K562 (cell line): ENCODE results near the gene SUSD3. TPM values are rescaled to one million over a fixed set of nuclear protein-coding genes. Genes with fewer than 3 reads are reported as not detected.

ENCODE experiments used
- BHLHE40 ChIP-seq: IDR thresholded peaks from 2 replicates; pipeline ENCODE4 v1.6.1; 2011; ENCODE audit warnings: low read length, improper control_type of control experiment
- CBX1 ChIP-seq: sonication (generic); IDR thresholded peaks from 2 replicates; pipeline ENCODE4 v1.6.1; 2016; ENCODE audit warnings: antibody characterized with exemption, low read depth, mild to moderate bottlenecking
- CTBP1 ChIP-seq: fragments of 450-650 bp; IDR thresholded peaks from 2 replicates; pipeline ENCODE4 v1.6.1; 2016; ENCODE audit warnings: borderline replicate concordance
- DACH1 ChIP-seq: fragments of 450-650 bp; IDR thresholded peaks from 2 replicates; pipeline ENCODE4 v1.6.1; 2018; ENCODE audit not compliant: partially characterized antibody
- ESRRA ChIP-seq: fragments of 450-650 bp; IDR thresholded peaks from 2 replicates; pipeline ENCODE4 v1.6.1; 2014; ENCODE audit warnings: low read depth, mild to moderate bottlenecking, moderate library complexity, borderline replicate concordance
- HDAC1 ChIP-seq, 2 experiments: fragments of 450-650 bp; IDR thresholded peaks; 2 replicates each; pipeline ENCODE4 v1.6.1; 2016 to 2017; ENCODE audit warnings: inconsistent platforms in 1 of 2, mild to moderate bottlenecking in 1 of 2, moderate library complexity in 1 of 2
- NELFE ChIP-seq: IDR thresholded peaks from 2 replicates; pipeline ENCODE4 v1.6.1; 2011; ENCODE audit warnings: mild to moderate bottlenecking; ENCODE audit not compliant: insufficient read depth, insufficient read length
- NFIC ChIP-seq: fragments of 450-650 bp; IDR thresholded peaks from 2 replicates; pipeline ENCODE4 v1.6.1; 2017; ENCODE audit warnings: mild to moderate bottlenecking, inconsistent platforms
- POLR2AphosphoS2 ChIP-seq: IDR thresholded peaks from 2 replicates; pipeline ENCODE4 v1.6.1; 2012; ENCODE audit warnings: low read length, improper control_type of control experiment
- RBM25 ChIP-seq: fragments of 200-400 bp; formaldehyde crosslinking; IDR thresholded peaks from 2 replicates; pipeline ENCODE4 v1.6.1; 2018; ENCODE audit warnings: low read length, low read depth, moderate library complexity; ENCODE audit not compliant: severe bottlenecking
- RBM34 ChIP-seq: fragments of 200-400 bp; formaldehyde crosslinking; IDR thresholded peaks from 2 replicates; pipeline ENCODE4 v1.6.1; 2018; ENCODE audit warnings: low read length, borderline replicate concordance; ENCODE audit not compliant: insufficient read depth
- TAF1 ChIP-seq: IDR thresholded peaks from 2 replicates; pipeline ENCODE4 v1.6.1; 2011; ENCODE audit warnings: mild to moderate bottlenecking, low read length, moderate library complexity; ENCODE audit not compliant: insufficient read depth, control insufficient read depth, severe bottlenecking; ENCODE audit errors: extremely low read depth
- TCF3 ChIP-seq: sonication (generic); formaldehyde crosslinking; IDR thresholded peaks from 2 replicates; pipeline ENCODE4 v1.4.0; 2020; ENCODE audit warnings: mild to moderate bottlenecking, missing genetic modification reagents
- ZBTB7A ChIP-seq: IDR thresholded peaks from 2 replicates; pipeline ENCODE4 v1.6.1; 2011; ENCODE audit warnings: low read depth, mild to moderate bottlenecking, low read length, moderate library complexity, borderline replicate concordance; ENCODE audit not compliant: control insufficient read depth
- ZNF121 ChIP-seq: sonication (generic); formaldehyde crosslinking; conservative IDR thresholded peaks from 2 replicates; pipeline ENCODE4 v1.8.0; 2022; ENCODE audit warnings: missing genetic modification reagents
- ZNF165 ChIP-seq: fragments of 250-450 bp; sonication (Bioruptor Pico); IDR thresholded peaks from 2 replicates; pipeline ENCODE4 v1.4.0; 2020; ENCODE audit warnings: borderline replicate concordance
- ZNF695 ChIP-seq: fragments of 450-650 bp; formaldehyde crosslinking; IDR thresholded peaks from 2 replicates; pipeline ENCODE4 v1.4.0; 2020; ENCODE audit warnings: mild to moderate bottlenecking, moderate library complexity
- ZNF76 ChIP-seq: fragments of 250-450 bp; sonication (Bioruptor Pico); IDR thresholded peaks from 2 replicates; pipeline ENCODE4 v1.4.0; 2020; ENCODE audit warnings: mild to moderate bottlenecking, moderate library complexity, borderline replicate concordance
- ZNF785 ChIP-seq: fragments of 250-450 bp; sonication (Bioruptor Pico); IDR thresholded peaks from 2 replicates; pipeline ENCODE4 v1.4.0; 2020; ENCODE audit warnings: mild to moderate bottlenecking
- polyA plus RNA-seq, 8 experiments: library from polyadenylated mRNA; depleted of rRNA in 4 of 8; stranded (reverse) in 5 of 8; unstranded in 3 of 8; fragments of >200 nt; fragmentation: Nextera tagmentation in 2 of 8; fragmentation: Illumina TruSeq in 1 of 8; extraction: Ambion mirVana in 2 of 8; extraction: Trizol in 1 of 8; gene quantifications; 2 replicates each; pipeline versions ENCODE4 v1.2.1 to v1.2.3, GENCODE V29; 2011 to 2014; ENCODE audit warnings: inconsistent platforms in 1 of 8, missing spikeins in 1 of 8
- total RNA-seq, 7 experiments: library from RNA; depleted of rRNA in 6 of 7; stranded (reverse); fragments of >200 nt in 6 of 7; fragmentation: Illumina TruSeq in 2 of 7; extraction: Trizol in 2 of 7; gene quantifications; 2 replicates each; pipeline versions ENCODE4 v1.2.1 to v1.2.3, GENCODE V29; 2011 to 2021; ENCODE audit warnings: low replicate concordance in 1 of 7
- TF ChIP-seq, protein P1 (sequence below): fragments of 250-450 bp; sonication (Bioruptor Pico); IDR thresholded peaks from 2 replicates; pipeline ENCODE4 v1.6.1; 2021; ENCODE audit warnings: mild to moderate bottlenecking
- TF ChIP-seq, protein P2 (sequence below): fragments of 250-450 bp; sonication (Bioruptor Pico); IDR thresholded peaks from 2 replicates; pipeline ENCODE4 v1.4.0; 2020; ENCODE audit warnings: mild to moderate bottlenecking
- TF ChIP-seq, protein P3 (sequence below): fragments of 450-650 bp; IDR thresholded peaks from 2 replicates; pipeline ENCODE4 v1.6.1; 2018; ENCODE audit not compliant: partially characterized antibody
- TF ChIP-seq, protein P4 (sequence below): fragments of 250-450 bp; sonication (Bioruptor Pico); IDR thresholded peaks from 2 replicates; pipeline ENCODE4 v1.8.0; 2022; ENCODE audit warnings: inconsistent platforms, mild to moderate bottlenecking, moderate library complexity, borderline replicate concordance

The SUSD3 gene
- total and polyA plus RNA-seq, 9 of the 15 experiments (the other 6 are each of a cell fraction or from before 2014, with no cell fraction given): 1.3 to 21.7 (median 11.4) TPM

DNA sequence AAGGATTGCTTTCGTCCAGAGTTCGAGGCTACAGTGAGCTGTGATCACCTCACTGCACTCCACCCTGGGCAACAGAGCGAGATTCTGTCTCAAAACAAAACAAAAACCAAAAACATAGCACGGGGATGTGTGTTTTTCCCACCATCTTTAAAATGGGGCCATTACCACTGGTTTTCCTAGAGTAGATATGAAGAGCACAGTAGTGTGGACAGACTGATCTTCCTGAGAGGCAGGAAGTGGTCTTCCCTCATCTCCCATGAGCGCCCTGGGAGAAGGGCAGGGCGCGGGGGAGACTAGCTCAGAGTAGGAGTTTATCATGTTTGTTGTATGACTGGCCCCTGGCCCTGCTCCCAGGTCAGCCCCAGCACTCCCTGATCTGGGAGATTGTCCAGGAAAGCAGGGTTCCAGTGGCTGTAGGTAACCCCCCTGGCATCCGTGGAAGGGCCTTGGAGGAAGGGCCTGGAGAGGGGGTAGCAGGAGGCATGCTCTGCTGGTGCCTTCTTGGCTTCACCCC, 2.3 kb downstream of the SUSD3 start (continued):
- TF ChIP-seq, protein P1, sequence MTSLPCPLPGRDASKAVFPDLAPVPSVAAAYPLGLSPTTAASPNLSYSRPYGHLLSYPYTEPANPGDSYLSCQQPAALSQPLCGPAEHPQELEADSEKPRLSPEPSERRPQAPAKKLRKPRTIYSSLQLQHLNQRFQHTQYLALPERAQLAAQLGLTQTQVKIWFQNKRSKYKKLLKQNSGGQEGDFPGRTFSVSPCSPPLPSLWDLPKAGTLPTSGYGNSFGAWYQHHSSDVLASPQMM: no peak
- TF ChIP-seq ZNF76 (CRISPR knock-in tag): no peak
- TF ChIP-seq, protein P2, sequence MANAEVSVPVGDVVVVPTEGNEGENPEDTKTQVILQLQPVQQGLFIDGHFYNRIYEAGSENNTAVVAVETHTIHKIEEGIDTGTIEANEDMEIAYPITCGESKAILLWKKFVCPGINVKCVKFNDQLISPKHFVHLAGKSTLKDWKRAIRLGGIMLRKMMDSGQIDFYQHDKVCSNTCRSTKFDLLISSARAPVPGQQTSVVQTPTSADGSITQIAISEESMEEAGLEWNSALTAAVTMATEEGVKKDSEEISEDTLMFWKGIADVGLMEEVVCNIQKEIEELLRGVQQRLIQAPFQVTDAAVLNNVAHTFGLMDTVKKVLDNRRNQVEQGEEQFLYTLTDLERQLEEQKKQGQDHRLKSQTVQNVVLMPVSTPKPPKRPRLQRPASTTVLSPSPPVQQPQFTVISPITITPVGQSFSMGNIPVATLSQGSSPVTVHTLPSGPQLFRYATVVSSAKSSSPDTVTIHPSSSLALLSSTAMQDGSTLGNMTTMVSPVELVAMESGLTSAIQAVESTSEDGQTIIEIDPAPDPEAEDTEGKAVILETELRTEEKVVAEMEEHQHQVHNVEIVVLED: no peak
- TF ChIP-seq ZNF695: no peak
- TF ChIP-seq, protein P3, sequence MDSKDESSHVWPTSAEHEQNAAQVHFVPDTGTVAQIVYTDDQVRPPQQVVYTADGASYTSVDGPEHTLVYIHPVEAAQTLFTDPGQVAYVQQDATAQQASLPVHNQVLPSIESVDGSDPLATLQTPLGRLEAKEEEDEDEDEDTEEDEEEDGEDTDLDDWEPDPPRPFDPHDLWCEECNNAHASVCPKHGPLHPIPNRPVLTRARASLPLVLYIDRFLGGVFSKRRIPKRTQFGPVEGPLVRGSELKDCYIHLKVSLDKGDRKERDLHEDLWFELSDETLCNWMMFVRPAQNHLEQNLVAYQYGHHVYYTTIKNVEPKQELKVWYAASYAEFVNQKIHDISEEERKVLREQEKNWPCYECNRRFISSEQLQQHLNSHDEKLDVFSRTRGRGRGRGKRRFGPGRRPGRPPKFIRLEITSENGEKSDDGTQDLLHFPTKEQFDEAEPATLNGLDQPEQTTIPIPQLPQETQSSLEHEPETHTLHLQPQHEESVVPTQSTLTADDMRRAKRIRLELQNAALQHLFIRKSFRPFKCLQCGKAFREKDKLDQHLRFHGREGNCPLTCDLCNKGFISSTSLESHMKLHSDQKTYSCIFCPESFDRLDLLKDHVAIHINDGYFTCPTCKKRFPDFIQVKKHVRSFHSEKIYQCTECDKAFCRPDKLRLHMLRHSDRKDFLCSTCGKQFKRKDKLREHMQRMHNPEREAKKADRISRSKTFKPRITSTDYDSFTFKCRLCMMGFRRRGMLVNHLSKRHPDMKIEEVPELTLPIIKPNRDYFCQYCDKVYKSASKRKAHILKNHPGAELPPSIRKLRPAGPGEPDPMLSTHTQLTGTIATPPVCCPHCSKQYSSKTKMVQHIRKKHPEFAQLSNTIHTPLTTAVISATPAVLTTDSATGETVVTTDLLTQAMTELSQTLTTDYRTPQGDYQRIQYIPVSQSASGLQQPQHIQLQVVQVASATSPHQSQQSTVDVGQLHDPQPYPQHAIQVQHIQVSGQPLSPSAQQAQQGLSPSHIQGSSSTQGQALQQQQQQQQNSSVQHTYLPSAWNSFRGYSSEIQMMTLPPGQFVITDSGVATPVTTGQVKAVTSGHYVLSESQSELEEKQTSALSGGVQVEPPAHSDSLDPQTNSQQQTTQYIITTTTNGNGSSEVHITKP: no peak
- TF ChIP-seq RBM25: no peak
- no peak for TF ChIP-seq DACH1
- no peak; the same call in 1 of the 2 replicates for TF ChIP-seq CTBP1
- TF ChIP-seq CBX1: no peak
- no peak; the same call in 1 of the 2 replicates for TF ChIP-seq ESRRA
- TF ChIP-seq ZNF165 (CRISPR knock-in tag): no peak
- TF ChIP-seq BHLHE40: no peak
- TF ChIP-seq TAF1: peak; percentile 22
- peak; percentile 98 for TF ChIP-seq ZNF121 (CRISPR knock-in tag)
- no peak for TF ChIP-seq HDAC1 (IDR thresholded peaks at IDR 0.05)
- TF ChIP-seq ZNF785 (CRISPR knock-in tag): no peak
- peak; percentile 75 for TF ChIP-seq NFIC
- TF ChIP-seq TCF3 (CRISPR knock-in tag): peak; percentile 55
- no peak for TF ChIP-seq NELFE
- TF ChIP-seq, protein P4, sequence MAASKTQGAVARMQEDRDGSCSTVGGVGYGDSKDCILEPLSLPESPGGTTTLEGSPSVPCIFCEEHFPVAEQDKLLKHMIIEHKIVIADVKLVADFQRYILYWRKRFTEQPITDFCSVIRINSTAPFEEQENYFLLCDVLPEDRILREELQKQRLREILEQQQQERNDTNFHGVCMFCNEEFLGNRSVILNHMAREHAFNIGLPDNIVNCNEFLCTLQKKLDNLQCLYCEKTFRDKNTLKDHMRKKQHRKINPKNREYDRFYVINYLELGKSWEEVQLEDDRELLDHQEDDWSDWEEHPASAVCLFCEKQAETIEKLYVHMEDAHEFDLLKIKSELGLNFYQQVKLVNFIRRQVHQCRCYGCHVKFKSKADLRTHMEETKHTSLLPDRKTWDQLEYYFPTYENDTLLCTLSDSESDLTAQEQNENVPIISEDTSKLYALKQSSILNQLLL (CRISPR knock-in tag): no peak
- 0 out of 2 replicates have a peak, but pooled peaks have one; percentile 15 for TF ChIP-seq ZBTB7A
- TF ChIP-seq POLR2AphosphoS2: no peak
- TF ChIP-seq RBM34: no peak
